Endothelial cell of umbilical vein (primary cell): ENCODE data around the gene KLF16. TPM values are rescaled to one million over a fixed set of nuclear protein-coding genes. Genes with fewer than 3 reads are reported as not detected.

ENCODE experiments used
- BruUV-seq: library from RNA; stranded (reverse); fragments of 400-500 nt; replicated peaks from 2 replicates; lab custom pipeline; 2021; lab: Mats Ljungman, UMichigan
- CTCF ChIA-PET: fragments of 300-600, 350-600 bp; sonication (Branson Sonifier 250); formaldehyde crosslinking; loops from one replicate; lab custom pipeline; 2021; ENCODE audit warnings: antibody characterized with exemption, inconsistent platforms; lab: Charles Lee
- POLR2A ChIA-PET: fragments of 300-600, 350-600 bp; sonication (Branson Sonifier 250); formaldehyde crosslinking; loops from one replicate; lab custom pipeline; 2021; ENCODE audit warnings: antibody characterized with exemption, inconsistent platforms; lab: Charles Lee
- DNase-seq: peaks from one replicate; pipeline ENCODE4 v3.0.0-alpha.2; 2011; ENCODE audit warnings: low read depth, low spot score
- FAIRE-seq: peaks from 2 replicates; lab custom pipeline; 2011; peaks lifted over from hg19 to GRCh38; lab: Jason Lieb, UNC
- H2AFZ ChIP-seq: 2 replicates; pipeline ENCODE4 v1.6.0; 2012; ENCODE audit warnings: low read depth, low read length, control low read depth, inconsistent platforms
- H3K27ac ChIP-seq: 2 replicates; pipeline ENCODE4 v1.5.1; 2011; ENCODE audit warnings: low read depth, mild to moderate bottlenecking, control low read depth, low read length, moderate library complexity; ENCODE audit not compliant: insufficient read depth
- H3K27me3 ChIP-seq, 2 experiments: 2 replicates each; pipeline versions ENCODE4 v1.6.0 to v1.6.1; 2011; ENCODE audit warnings: low read length in 2 of 2, mixed read lengths in 1 of 2; ENCODE audit not compliant: control insufficient read depth in 2 of 2, insufficient read depth in 2 of 2
- H3K36me3 ChIP-seq, 2 experiments: 2 replicates in 1 of 2; 3 replicates in 1 of 2; pipeline ENCODE4 v1.5.1; 2011; ENCODE audit warnings: low read length in 2 of 2, mild to moderate bottlenecking in 1 of 2, moderate library complexity in 1 of 2; ENCODE audit not compliant: control insufficient read depth in 2 of 2, insufficient read depth in 2 of 2; ENCODE audit errors: extremely low read depth in 1 of 2
- H3K4me1 ChIP-seq: 3 replicates; pipeline ENCODE4 v1.5.1; 2011; ENCODE audit warnings: mild to moderate bottlenecking, low read length; ENCODE audit not compliant: control insufficient read depth, insufficient read depth; ENCODE audit errors: extremely low read depth
- H3K4me2 ChIP-seq: 2 replicates; pipeline ENCODE4 v1.6.1; 2011; ENCODE audit warnings: low read length, control low read depth, mixed read lengths; ENCODE audit not compliant: insufficient read depth
- H3K4me3 ChIP-seq, 3 experiments: fragments of 200-600 bp in 1 of 3; sonication (generic), shearing (Covaris generic) in 1 of 3; replicated peaks in 1 of 3; 2 replicates each; pipeline ENCODE4 v1.5.1; 2011 to 2016; ENCODE audit warnings: control low read depth in 3 of 3, low read length in 3 of 3, mild to moderate bottlenecking in 2 of 3, inconsistent platforms in 1 of 3, low read depth in 1 of 3, moderate library complexity in 1 of 3; ENCODE audit not compliant: insufficient read depth in 1 of 3
- H3K79me2 ChIP-seq: 2 replicates; pipeline ENCODE4 v1.6.0; 2012; ENCODE audit warnings: low read length, inconsistent platforms; ENCODE audit not compliant: control insufficient read depth, insufficient read depth
- H3K9ac ChIP-seq: replicated peaks from 2 replicates; pipeline ENCODE3; 2011; ENCODE audit warnings: low read length, control low read depth; ENCODE audit not compliant: insufficient read depth; ENCODE audit errors: extremely low read depth
- H3K9me1 ChIP-seq: replicated peaks from 3 replicates; pipeline ENCODE4 v1.6.0; 2011; ENCODE audit warnings: mild to moderate bottlenecking, low read length; ENCODE audit not compliant: control insufficient read depth, insufficient read depth; ENCODE audit errors: extremely low read depth
- H3K9me3 ChIP-seq: replicated peaks from 2 replicates; pipeline ENCODE4 v1.5.1; 2012; ENCODE audit warnings: low read length, inconsistent platforms; ENCODE audit not compliant: control insufficient read depth, insufficient read depth
- H4K20me1 ChIP-seq: replicated peaks from 2 replicates; pipeline ENCODE3; 2011; ENCODE audit warnings: mild to moderate bottlenecking, low read length; ENCODE audit not compliant: control insufficient read depth, insufficient read depth; ENCODE audit errors: extremely low read depth
- CTCF ChIP-seq, 2 donors: IDR thresholded peaks; 1 replicate in 1 of 2; 2 replicates in 1 of 2; pipeline ENCODE4 v1.5.1; 2011; ENCODE audit warnings: low read length in 2 of 2, mild to moderate bottlenecking in 2 of 2, moderate library complexity in 2 of 2, control low read depth in 1 of 2, inconsistent platforms in 1 of 2, low read depth in 1 of 2; ENCODE audit not compliant: insufficient read depth in 1 of 2; ENCODE audit errors: extremely low read depth in 1 of 2
- EZH2 ChIP-seq: IDR thresholded peaks from 2 replicates; pipeline ENCODE4 v1.6.1; 2012; ENCODE audit warnings: borderline replicate concordance, low read depth, mild to moderate bottlenecking, moderate library complexity, low read length, inconsistent platforms; ENCODE audit not compliant: severe bottlenecking
- FOS ChIP-seq: IDR thresholded peaks from 2 replicates; pipeline ENCODE4 v1.6.1; 2011; ENCODE audit warnings: mild to moderate bottlenecking, low read length, moderate library complexity, borderline replicate concordance; ENCODE audit not compliant: insufficient read depth
- GATA2 ChIP-seq: IDR thresholded peaks from 2 replicates; pipeline ENCODE4 v1.7.0; 2011; ENCODE audit warnings: low read depth, mild to moderate bottlenecking, moderate library complexity, mixed read lengths, low read length; ENCODE audit not compliant: insufficient read length, insufficient read depth
- JUN ChIP-seq: IDR thresholded peaks from 2 replicates; pipeline ENCODE4 v1.6.1; 2011; ENCODE audit warnings: borderline replicate concordance, low read depth; ENCODE audit not compliant: insufficient read length, insufficient read depth
- MYC ChIP-seq: IDR thresholded peaks from one replicate; pipeline ENCODE4 v1.6.1; 2011; ENCODE audit warnings: mild to moderate bottlenecking, low read depth, low read length
- POLR2A ChIP-seq: IDR thresholded peaks from 2 replicates; pipeline ENCODE4 v1.6.1; 2012; ENCODE audit warnings: low read depth, mild to moderate bottlenecking, control low read depth, low read length
- POLR2AphosphoS5 ChIP-seq: IDR thresholded peaks from 2 replicates; pipeline ENCODE4 v1.6.1; 2012; ENCODE audit warnings: low read depth, mild to moderate bottlenecking, control low read depth, low read length, moderate library complexity; ENCODE audit not compliant: insufficient read depth
- dilution Hi-C: fragments of 300-500 bp; cut with MboI; formaldehyde crosslinking; loops from one replicate; pipeline ENCODE4 v1.15.0; 2019; ENCODE audit warnings: low sequenced_read_pairs; ENCODE audit not compliant: extremely low pct_ligation_motif_present
- intact Hi-C: fragments of 100-400 bp; cut with micrococcal nuclease; formaldehyde crosslinking; loops from one replicate; pipeline ENCODE4 v1.10.0; 2022
- polyA plus RNA-seq, 4 experiments: library from polyadenylated mRNA; depleted of rRNA in 3 of 4; stranded (reverse) in 3 of 4; unstranded in 1 of 4; fragments of >200 nt; gene quantifications; 2 replicates each; pipeline versions ENCODE4 v1.2.1 to v1.2.3, GENCODE V29; 2011 to 2012; ENCODE audit warnings: missing spikeins in 1 of 4
- total RNA-seq: library from RNA; stranded (reverse); gene quantifications from 2 replicates; pipeline ENCODE4 v1.2.3, GENCODE V29; 2021
- TF ChIP-seq, protein P1 (sequence below): IDR thresholded peaks from 2 replicates; pipeline ENCODE4 v1.6.1; 2011; ENCODE audit not compliant: insufficient read depth, insufficient read length

Gene KLF16
- total and polyA plus RNA-seq, 2 donors (not counting 3 experiments of a cell fraction or from before 2014, with no cell fraction given): 11.6 to 36.6 TPM

DNA sequence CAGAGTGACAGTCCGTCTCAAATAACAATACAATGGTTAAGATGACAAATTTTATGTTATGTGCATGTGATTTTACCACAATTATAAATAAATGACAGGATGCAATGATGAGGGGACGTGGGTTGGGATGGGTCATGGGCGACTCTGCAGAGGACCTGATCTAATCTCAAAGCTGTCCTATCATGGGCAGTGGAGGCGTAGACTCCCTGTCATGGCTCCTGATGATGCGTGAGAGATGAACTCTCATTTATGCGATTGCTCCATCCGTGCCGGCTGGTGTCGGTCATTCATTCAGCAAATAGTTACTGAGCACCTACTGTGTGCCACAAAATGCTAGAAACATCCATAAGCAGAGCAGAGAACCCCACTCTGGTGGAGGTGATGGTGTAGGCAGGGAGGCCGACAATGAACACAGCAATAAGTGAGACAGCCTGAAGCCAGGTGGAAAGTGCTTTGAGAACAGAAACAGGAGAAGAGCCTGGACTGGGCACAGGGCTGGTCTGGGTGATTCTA lies 13.4 kb downstream of the KLF16 start:
- CTCF ChIA-PET: interaction anchor here (1.3 to 1.7 kb wide), 2 partner anchors 12 to 15 kb away, joined by 4 to 9 read pairs; no protein-coding TSS in a partner anchor
- no TSS peak for BruUV-seq
- dilution Hi-C loops: no loop called here
- Histone ChIP-seq H3K79me2 (peaks cover 46% of the 10 kb centered on the region), H3K9me3 (no peaks in the 10 kb centered on the region), H3K9ac (no peak overlapping the region), H2AFZ (no peak overlapping the region), H3K27ac (no peak overlapping the region), H3K4me1 (peaks cover 12% of the 10 kb centered on the region), H3K9me1 (no peaks in the 10 kb centered on the region), H3K4me3 (no peak overlapping the region), H3K27me3 (no peaks in the 10 kb centered on the region), H4K20me1 (no peaks in the 10 kb centered on the region), H3K36me3 (peaks cover 0 to 2% of the 10 kb centered on the region in 2 experiments), H3K4me2 (no peak overlapping the region)
- intact Hi-C loops: no loop called here
- FAIRE-seq (no peak), DNase-seq (no peak)
- TF ChIP-seq GATA2 (no peak), FOS (no peak), MYC (no peak), POLR2AphosphoS5 (no peak), EZH2 (no peak), JUN (no peak), POLR2A (no peak), CTCF (IDR thresholded peaks at IDR 0.05; ENCODE audit: extremely low read depth in 1 of 2, insufficient read depth in 1 of 2, low read depth in 1 of 2, low read length in 2 of 2) (no peak)
- TF ChIP-seq, protein P1, sequence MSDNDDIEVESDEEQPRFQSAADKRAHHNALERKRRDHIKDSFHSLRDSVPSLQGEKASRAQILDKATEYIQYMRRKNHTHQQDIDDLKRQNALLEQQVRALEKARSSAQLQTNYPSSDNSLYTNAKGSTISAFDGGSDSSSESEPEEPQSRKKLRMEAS: no peak
- POLR2A ChIA-PET: no interaction called here
